ENCODE measurements around the gene UCN.

- TF ChIP-seq CTCF (optimal IDR thresholded peaks at IDR 0.05 in 1 of 3, IDR thresholded peaks at IDR 0.05 in 1 of 3, conservative IDR thresholded peaks at IDR 0.05 in 1 of 3; ENCODE audit: extremely low read depth in 1 of 3, insufficient read depth in 2 of 3, low read length in 3 of 3) (no peak), EZH2 (IDR thresholded peaks at IDR 0.05; ENCODE audit: low read length) (no peak)
Measured at GRCh38 chr2:27271631-27272340, 36.5 kb downstream of the UCN start.

Data from keratinocyte (primary cell).